Lower leg skin (tissue), 4 donors: Measurements from ENCODE around the gene GPR4. TPM values are rescaled to one million over a fixed set of nuclear protein-coding genes. Genes with fewer than 3 reads are reported as not detected.
"Not testable (repeated sequence)": the region's sequence is repeated elsewhere in the genome, so short reads cannot be mapped to it uniquely, and the experiment has no call there.

Source experiments
- DNase-seq, 2 donors: peaks; one replicate each; pipeline ENCODE4 v3.0.0-alpha.2; 2019; ENCODE audit warnings: low spot score in 2 of 2
- H3K4me3 ChIP-seq: fragments of 200-600 bp; sonication (generic); 2 replicates; pipeline ENCODE4 v1.5.1; 2017; ENCODE audit warnings: mild to moderate bottlenecking, low read depth; ENCODE audit not compliant: poor library complexity, severe bottlenecking
- CTCF ChIP-seq, 3 donors: fragments of 450-650 bp; IDR thresholded peaks; one replicate each; pipeline ENCODE4 v1.5.1; 2016; ENCODE audit warnings: antibody characterized with exemption in 3 of 3, mild to moderate bottlenecking in 3 of 3, moderate library complexity in 2 of 3
- POLR2A ChIP-seq, 2 donors: fragments of 450-650 bp; IDR thresholded peaks; one replicate each; pipeline ENCODE4 v1.6.1; 2016 to 2017; ENCODE audit warnings: antibody characterized with exemption in 2 of 2, mild to moderate bottlenecking in 1 of 2, moderate library complexity in 1 of 2
- WGBS, 2 donors: methylation state at CpG; one replicate each; pipeline ENCODE4 v1.1.5; 2018; 5-methylcytosine and 5-hydroxymethylcytosine counted together
- intact Hi-C: fragments of 100-400 bp; cut with DNase I; formaldehyde crosslinking; loops from one replicate; pipeline ENCODE4 v1.15.0; 2023; ENCODE audit warnings: low total_unique reads
- total RNA-seq, 4 donors: library from RNA; depleted of rRNA; stranded (reverse); fragments of >200 nt; gene quantifications; one replicate each; pipeline ENCODE4 v1.1.0, GENCODE V29; 2016

Gene GPR4
- total RNA-seq, 4 donors from 2014 or later: 0.34 to 1.0 (median 0.70) TPM

- DNase-seq: no peak
- H3K4me3 ChIP-seq: no peak overlapping the region
- TF ChIP-seq POLR2A (IDR thresholded peaks at IDR 0.05) (no peak), CTCF (IDR thresholded peaks at IDR 0.05) (no peak)
- WGBS, 2 donors: 90 to 91% methylated on average over 10 of the region's 10 CpGs
- intact Hi-C loops: no loop called here
These were observed 14.6 kb upstream of the GPR4 start for GRCh38 chr19:45616704-45617017.

GRCh38 chr19:45615795-45616703 lies 14.0 kb upstream of the GPR4 start:
- TF ChIP-seq CTCF (IDR thresholded peaks at IDR 0.05) (no peak), POLR2A (IDR thresholded peaks at IDR 0.05) (no peak)
- WGBS, 2 donors: 53 to 55% methylated on average over 37 of the region's 37 CpGs
- no peak overlapping the region for H3K4me3 ChIP-seq
- intact Hi-C loops: no loop called here
- peak; percentile 44 to 91 for DNase-seq

- DNase-seq, intact Hi-C loops, H3K4me3 ChIP-seq: not testable (repeated sequence)
- WGBS, 2 donors: 83 to 84% methylated on average over 9 of the region's 9 CpGs
These were observed 13.0 kb upstream of the GPR4 start for GRCh38 chr19:45615056-45615455.

- DNase-seq: no peak
- no peak for TF ChIP-seq POLR2A (IDR thresholded peaks at IDR 0.05)
- no peak for TF ChIP-seq CTCF (IDR thresholded peaks at IDR 0.05)
- 35 to 50% methylated on average over 10 of the region's 10 CpGs for WGBS, 2 donors
- intact Hi-C loops: no loop called here
- no peak overlapping the region for H3K4me3 ChIP-seq
These were observed 12.1 kb upstream of the GPR4 start for GRCh38 chr19:45613926-45614725.

GRCh38 chr19:45608948-45609347 lies 6.9 kb upstream of the GPR4 start:
- WGBS, 2 donors: 84 to 96% methylated on average over 6 of the region's 6 CpGs
- no peak overlapping the region for H3K4me3 ChIP-seq
- no peak for TF ChIP-seq POLR2A (IDR thresholded peaks at IDR 0.05)
- TF ChIP-seq CTCF (IDR thresholded peaks at IDR 0.05): no peak
- no peak for DNase-seq
- intact Hi-C loops: loop anchor here (5.0 kb wide), 1 partner anchor 33 kb away; no protein-coding TSS in a partner anchor
